ENCODE results near the gene CLASP2.
A peak's percentile ranks its signal among the peaks of the same experiment; 100 is the strongest.
"Not testable (repeated sequence)": the region's sequence is repeated elsewhere in the genome, so short reads cannot be mapped to it uniquely, and the experiment has no call there.

CLASP2 gene

DNA sequence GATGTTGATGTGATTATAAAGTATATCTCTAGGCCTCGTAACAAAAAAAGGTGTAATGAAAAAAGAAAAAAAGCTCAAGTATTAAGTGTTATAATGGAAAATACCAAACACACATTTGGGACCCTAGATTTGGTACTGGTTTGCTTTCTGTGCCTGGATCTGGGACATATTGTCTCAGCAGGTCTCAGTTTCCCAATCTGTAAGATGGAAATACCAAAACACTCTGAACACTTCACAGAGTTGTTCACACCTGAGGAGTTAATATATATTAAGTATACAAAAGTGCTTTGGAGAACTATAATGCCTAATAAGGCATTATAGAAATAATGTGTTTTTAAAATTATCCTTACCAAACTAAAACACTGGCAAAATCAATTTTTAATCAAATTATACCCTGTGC lies 60.0 kb downstream of the CLASP2 start:
- Histone ChIP-seq H3K4me2 (ENCODE audit: low read depth, low read length, poor library complexity, severe bottlenecking) (peak overlapping the region; percentile 77), H3K4me3 (ENCODE audit: low read length, poor library complexity, severe bottlenecking) (peak overlapping the region; percentile 66), H3K4me1 (ENCODE audit: insufficient read depth, low read length, poor library complexity, severe bottlenecking) (peaks cover 42% of the 10 kb centered on the region), H3K9me2 (replicated peaks; ENCODE audit: low read depth, low read length) (no peaks in the 10 kb centered on the region), H3K79me2 (ENCODE audit: insufficient read depth, low read length) (peaks cover 26% of the 10 kb centered on the region), H3K9me3 (ENCODE audit: insufficient read depth, low read depth, low read length) (no peaks in the 10 kb centered on the region), H3K36me3 (ENCODE audit: insufficient read depth, low read length) (no peaks in the 10 kb centered on the region), H3K9ac (ENCODE audit: low read depth, low read length, poor library complexity, severe bottlenecking) (peak overlapping the region; percentile 58), H2AFZ (ENCODE audit: low read length) (no peak overlapping the region), H4K20me1 (ENCODE audit: insufficient read depth, low read length, poor library complexity, severe bottlenecking) (peaks cover 7% of the 10 kb centered on the region), H3K27me3 (ENCODE audit: insufficient read depth, low read length, poor library complexity, severe bottlenecking) (no peaks in the 10 kb centered on the region), H3F3A (ENCODE audit: low read depth) (no peaks in the 10 kb centered on the region)
- TF ChIP-seq EZH2phosphoT487 (IDR thresholded peaks at IDR 0.05; ENCODE audit: borderline replicate concordance) (no peak), CTCF (conservative IDR thresholded peaks at IDR 0.05; ENCODE audit: low read length) (no peak)

DNA sequence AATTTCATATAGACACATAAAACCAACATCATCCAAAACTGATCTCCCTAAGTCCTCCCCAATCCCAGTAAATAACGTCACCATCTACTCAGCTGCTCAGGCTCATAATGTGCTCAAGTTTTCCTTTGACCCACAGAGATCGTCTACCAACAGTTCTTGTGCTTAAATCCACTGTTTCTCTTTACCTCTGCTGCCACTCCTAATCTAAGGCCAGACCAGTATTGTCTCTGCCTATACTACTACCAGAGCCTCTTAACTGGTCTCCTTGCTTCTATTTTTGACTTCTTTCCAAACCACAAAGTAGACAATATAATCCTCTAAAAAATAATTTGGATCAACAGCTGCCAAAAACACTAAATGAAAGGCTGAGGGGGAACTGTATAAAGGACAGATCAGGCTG lies 65.3 kb downstream of the CLASP2 start:
- no peaks in the 10 kb centered on the region for H3K36me3 ChIP-seq (ENCODE audit: insufficient read depth, low read length)
- no peak for TF ChIP-seq CTCF (conservative IDR thresholded peaks at IDR 0.05; ENCODE audit: low read length)
- no peak for TF ChIP-seq EZH2phosphoT487 (IDR thresholded peaks at IDR 0.05; ENCODE audit: borderline replicate concordance)
- no peaks in the 10 kb centered on the region for H4K20me1 ChIP-seq (ENCODE audit: insufficient read depth, low read length, poor library complexity, severe bottlenecking)
- no peak overlapping the region for H3K4me3 ChIP-seq (ENCODE audit: low read length, poor library complexity, severe bottlenecking)
- no peaks in the 10 kb centered on the region for H3K27me3 ChIP-seq (ENCODE audit: insufficient read depth, low read length, poor library complexity, severe bottlenecking)
- no peaks in the 10 kb centered on the region for H3K9me3 ChIP-seq (ENCODE audit: insufficient read depth, low read depth, low read length)
- no peaks in the 10 kb centered on the region for H3F3A ChIP-seq (ENCODE audit: low read depth)
- H3K4me1 ChIP-seq (ENCODE audit: insufficient read depth, low read length, poor library complexity, severe bottlenecking), result peaks cover 28% of the 10 kb centered on the region
- H3K79me2 ChIP-seq (ENCODE audit: insufficient read depth, low read length), result peaks cover 38% of the 10 kb centered on the region
- H2AFZ ChIP-seq (ENCODE audit: low read length), result no peak overlapping the region
- peak overlapping the region; percentile 41 for H3K4me2 ChIP-seq (ENCODE audit: low read depth, low read length, poor library complexity, severe bottlenecking)
- H3K9ac ChIP-seq (ENCODE audit: low read depth, low read length, poor library complexity, severe bottlenecking), result peak overlapping the region; percentile 6
- H3K9me2 ChIP-seq (replicated peaks; ENCODE audit: low read depth, low read length), result no peaks in the 10 kb centered on the region

DNA sequence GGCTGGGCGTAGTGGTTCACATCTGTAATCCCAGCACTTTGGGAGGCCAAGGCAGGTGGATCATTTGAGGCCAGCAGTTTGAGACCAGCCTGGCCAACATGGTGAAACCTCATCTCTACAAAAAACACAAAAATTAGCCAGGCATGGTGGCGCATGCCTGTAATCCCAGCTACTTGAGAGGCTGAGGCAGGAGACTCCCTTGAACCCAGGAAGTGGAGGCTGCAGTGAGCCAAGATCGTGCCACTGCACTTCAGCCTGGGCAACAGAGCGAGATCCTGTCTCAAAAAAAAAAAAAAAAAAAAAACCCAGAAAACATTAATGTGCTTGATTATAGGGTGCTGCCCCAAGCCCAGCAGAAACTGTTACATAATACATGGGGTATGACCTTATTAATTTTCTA lies 67.0 kb downstream of the CLASP2 start:
- H3K9me2 ChIP-seq (replicated peaks; ENCODE audit: low read depth, low read length); H4K20me1 ChIP-seq (ENCODE audit: insufficient read depth, low read length, poor library complexity, severe bottlenecking); H3K27me3 ChIP-seq (ENCODE audit: insufficient read depth, low read length, poor library complexity, severe bottlenecking); H3K9me3 ChIP-seq (ENCODE audit: insufficient read depth, low read depth, low read length); H3K4me3 ChIP-seq (ENCODE audit: low read length, poor library complexity, severe bottlenecking); H3F3A ChIP-seq (ENCODE audit: low read depth); H2AFZ ChIP-seq (ENCODE audit: low read length); H3K9ac ChIP-seq (ENCODE audit: low read depth, low read length, poor library complexity, severe bottlenecking); H3K36me3 ChIP-seq (ENCODE audit: insufficient read depth, low read length); H3K4me2 ChIP-seq (ENCODE audit: low read depth, low read length, poor library complexity, severe bottlenecking): not testable (repeated sequence)
- peaks cover 29% of the 10 kb centered on the region; the same call in 1 of the 2 replicates for H3K79me2 ChIP-seq (ENCODE audit: insufficient read depth, low read length)
- peaks cover 25% of the 10 kb centered on the region for H3K4me1 ChIP-seq (ENCODE audit: insufficient read depth, low read length, poor library complexity, severe bottlenecking)

GRCh38 chr3:33650495-33650894 lies 67.6 kb downstream of the CLASP2 start:
- no peak overlapping the region for H3K4me3 ChIP-seq (ENCODE audit: low read length, poor library complexity, severe bottlenecking)
- no peak overlapping the region for H2AFZ ChIP-seq (ENCODE audit: low read length)
- H3K27me3 ChIP-seq (ENCODE audit: insufficient read depth, low read length, poor library complexity, severe bottlenecking), result no peaks in the 10 kb centered on the region
- H3K9ac ChIP-seq (ENCODE audit: low read depth, low read length, poor library complexity, severe bottlenecking), result no peak overlapping the region
- H3F3A ChIP-seq (ENCODE audit: low read depth), result no peaks in the 10 kb centered on the region
- H3K4me2 ChIP-seq (ENCODE audit: low read depth, low read length, poor library complexity, severe bottlenecking), result no peak overlapping the region
- peaks cover 4% of the 10 kb centered on the region; the same call in 1 of the 2 replicates for H3K36me3 ChIP-seq (ENCODE audit: insufficient read depth, low read length)
- TF ChIP-seq EZH2phosphoT487 (IDR thresholded peaks at IDR 0.05; ENCODE audit: borderline replicate concordance), result no peak
- TF ChIP-seq CTCF (conservative IDR thresholded peaks at IDR 0.05; ENCODE audit: low read length), result no peak
- H3K79me2 ChIP-seq (ENCODE audit: insufficient read depth, low read length), result peaks cover 26% of the 10 kb centered on the region; the same call in 1 of the 2 replicates
- peaks cover 25% of the 10 kb centered on the region for H3K4me1 ChIP-seq (ENCODE audit: insufficient read depth, low read length, poor library complexity, severe bottlenecking)
- no peaks in the 10 kb centered on the region for H3K9me3 ChIP-seq (ENCODE audit: insufficient read depth, low read depth, low read length)
- no peaks in the 10 kb centered on the region for H4K20me1 ChIP-seq (ENCODE audit: insufficient read depth, low read length, poor library complexity, severe bottlenecking)
- no peaks in the 10 kb centered on the region for H3K9me2 ChIP-seq (replicated peaks; ENCODE audit: low read depth, low read length)

Measured in Loucy (cell line).